Psoas muscle (tissue), 8 donors: ENCODE measurements around the gene SLC15A1. TPM values are rescaled to one million over a fixed set of nuclear protein-coding genes. Genes with fewer than 3 reads are reported as not detected.
"Not testable (repeated sequence)": the region's sequence is repeated elsewhere in the genome, so short reads cannot be mapped to it uniquely, and the experiment has no call there.

Experiments
- ATAC-seq, 4 donors: fragments of 200-7000 bp; cut with Tn5 transposase; one replicate each; pipeline ENCODE4 v1.9.1; 2020; ENCODE audit warnings: moderate library complexity in 3 of 4, mild to moderate bottlenecking in 2 of 4
- DNase-seq, 2 donors: peaks; one replicate each; pipeline ENCODE4 v3.0.0-alpha.2; 2020
- H3K27ac ChIP-seq: fragments of 200-600 bp; one replicate; pipeline ENCODE4 v1.8.0; 2022
- H3K27me3 ChIP-seq, 3 donors: fragments of 200-600 bp in 1 of 3; one replicate each; pipeline versions ENCODE4 v1.6.1 to v1.8.0; 2013 to 2022; ENCODE audit warnings: low read length in 2 of 3, mild to moderate bottlenecking in 2 of 3, moderate library complexity in 1 of 3; ENCODE audit not compliant: insufficient read depth in 3 of 3
- H3K36me3 ChIP-seq, 2 donors: fragments of 200-600 bp in 1 of 2; one replicate each; pipeline versions ENCODE4 v1.6.1 to v1.8.0; 2013 to 2022; ENCODE audit warnings: low read depth in 1 of 2, mild to moderate bottlenecking in 1 of 2, moderate library complexity in 1 of 2; ENCODE audit not compliant: insufficient read depth in 1 of 2
- H3K4me1 ChIP-seq: fragments of 200-600 bp; one replicate; pipeline ENCODE4 v1.8.0; 2022
- H3K4me3 ChIP-seq: fragments of 200-600 bp; one replicate; pipeline ENCODE4 v1.8.0; 2022; ENCODE audit warnings: mild to moderate bottlenecking
- H3K9me3 ChIP-seq: fragments of 200-600 bp; one replicate; pipeline ENCODE4 v1.8.0; 2022
- WGBS, 3 donors: extraction: QIAGEN DNeasy Blood & Tissue Kit; methylation state at CpG; one replicate each; pipeline versions ENCODE4 v1.1.6 to v1.1.7; 2013; 5-methylcytosine and 5-hydroxymethylcytosine counted together
- intact Hi-C, 2 donors: fragments of 100-400 bp; cut with DNase I; formaldehyde crosslinking; loops; one replicate each; pipeline versions ENCODE4 v1.11.0 to v1.14.2; 2022
- polyA plus RNA-seq, 3 donors: library from polyadenylated mRNA; stranded (reverse); fragments of 200-250 nt; gene quantifications; one replicate each; pipeline ENCODE4 v1.2.3, GENCODE V29; 2013
- total RNA-seq, 4 donors: library from RNA; stranded (reverse); fragmentation: NEBNext Ultra II Directional in 2 of 4; extraction: Animal tissue kit (Norgen Biotek cat#: 25700) in 2 of 4; gene quantifications; one replicate each; pipeline versions ENCODE4 v1.2.1 to v1.2.4, GENCODE V29; 2021 to 2023
- TF ChIP-seq, protein P1 (sequence below): fragments of 200-600 bp; IDR thresholded peaks from one replicate; pipeline ENCODE4 v1.8.0; 2022; ENCODE audit warnings: antibody characterized with exemption
- donor health status: healthy with polysubstance abuse.
- donor health status: DM: no; HTN: no; CAD: no; lungs with moderate emphysema.
- donor health status: Bipolar disorder and iron deficiency.
- donor health status: healthy.
- donor health status: DM: yes; HTN: yes; CAD: no.
- donor health status: DM: no; HTN: no; CAD: no.
- donor health status: DM: no; HTN: no; CAD: no.
- donor health status: DM: yes; HTN: yes; CAD: no.

The SLC15A1 gene
- total and polyA plus RNA-seq, 7 donors, result 0.03 to 0.19 (median 0.08) TPM; not detected in 4

DNA sequence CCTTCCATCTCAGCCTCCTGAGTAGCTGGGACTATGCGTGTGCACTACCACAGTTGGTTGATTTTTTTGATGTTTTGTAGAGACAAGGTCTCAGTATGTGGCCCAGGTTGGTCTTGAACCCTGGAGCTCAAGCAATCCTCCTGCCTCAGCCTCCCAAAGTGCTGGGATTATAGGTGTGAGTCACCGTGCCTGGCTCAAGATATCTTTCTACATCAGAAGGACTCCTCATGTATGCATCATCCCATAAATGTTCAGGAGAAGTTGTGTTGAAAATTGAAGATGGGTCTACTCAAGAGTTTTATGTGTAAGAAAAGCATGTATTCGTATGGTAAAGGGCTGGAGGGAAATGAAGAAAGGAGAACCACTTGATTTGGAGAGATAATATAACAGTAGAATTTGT is 103.8 kb downstream of the SLC15A1 start:
- TF ChIP-seq, protein P1, sequence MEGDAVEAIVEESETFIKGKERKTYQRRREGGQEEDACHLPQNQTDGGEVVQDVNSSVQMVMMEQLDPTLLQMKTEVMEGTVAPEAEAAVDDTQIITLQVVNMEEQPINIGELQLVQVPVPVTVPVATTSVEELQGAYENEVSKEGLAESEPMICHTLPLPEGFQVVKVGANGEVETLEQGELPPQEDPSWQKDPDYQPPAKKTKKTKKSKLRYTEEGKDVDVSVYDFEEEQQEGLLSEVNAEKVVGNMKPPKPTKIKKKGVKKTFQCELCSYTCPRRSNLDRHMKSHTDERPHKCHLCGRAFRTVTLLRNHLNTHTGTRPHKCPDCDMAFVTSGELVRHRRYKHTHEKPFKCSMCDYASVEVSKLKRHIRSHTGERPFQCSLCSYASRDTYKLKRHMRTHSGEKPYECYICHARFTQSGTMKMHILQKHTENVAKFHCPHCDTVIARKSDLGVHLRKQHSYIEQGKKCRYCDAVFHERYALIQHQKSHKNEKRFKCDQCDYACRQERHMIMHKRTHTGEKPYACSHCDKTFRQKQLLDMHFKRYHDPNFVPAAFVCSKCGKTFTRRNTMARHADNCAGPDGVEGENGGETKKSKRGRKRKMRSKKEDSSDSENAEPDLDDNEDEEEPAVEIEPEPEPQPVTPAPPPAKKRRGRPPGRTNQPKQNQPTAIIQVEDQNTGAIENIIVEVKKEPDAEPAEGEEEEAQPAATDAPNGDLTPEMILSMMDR, result no peak
- Histone ChIP-seq H3K4me1 (no peaks in the 10 kb centered on the region), H3K4me3 (no peak overlapping the region), H3K36me3 (no peaks in the 10 kb centered on the region), H3K27me3 (peaks cover 0 to 4% (median 0%) of the 10 kb centered on the region in 3 donors), H3K27ac (no peak overlapping the region), H3K9me3 (no peaks in the 10 kb centered on the region)
- intact Hi-C loops, result no loop called here
- WGBS, 3 donors, result 78 to 97% (median 87%) methylated on average over 3 of the region's 3 CpGs
- no peak for DNase-seq
- no peak for ATAC-seq

DNA sequence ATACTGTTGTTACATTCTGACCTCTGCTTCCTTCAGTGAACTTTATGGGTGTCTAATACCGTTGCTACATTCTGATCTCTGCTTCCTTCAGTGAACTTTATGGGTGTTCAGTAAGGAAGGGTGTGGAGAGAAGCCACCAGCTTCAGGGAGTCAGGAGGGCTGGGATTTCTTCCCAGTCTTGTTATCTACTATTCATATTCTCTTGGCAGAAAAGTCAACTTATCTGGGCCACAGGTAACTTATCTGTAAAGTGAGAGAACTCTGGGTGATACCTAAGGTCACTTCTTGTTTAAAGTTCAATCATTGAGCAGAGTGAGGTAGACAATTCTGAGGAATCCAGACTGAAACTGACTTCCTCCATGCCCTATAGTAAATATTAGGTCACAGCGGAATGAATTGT is 104.3 kb downstream of the SLC15A1 start:
- no peaks in the 10 kb centered on the region for H3K36me3 ChIP-seq
- intact Hi-C loops, result no loop called here
- H3K27me3 ChIP-seq, result no peaks in the 10 kb centered on the region
- H3K9me3 ChIP-seq, result no peaks in the 10 kb centered on the region
- H3K27ac ChIP-seq, result no peak overlapping the region
- H3K4me3 ChIP-seq, result no peak overlapping the region
- TF ChIP-seq, protein P1, result no peak
- ATAC-seq (no peak), DNase-seq (no peak)
- no peaks in the 10 kb centered on the region for H3K4me1 ChIP-seq
- WGBS, 3 donors, result 68 to 80% (median 73%) methylated on average over 2 of the region's 2 CpGs

DNA sequence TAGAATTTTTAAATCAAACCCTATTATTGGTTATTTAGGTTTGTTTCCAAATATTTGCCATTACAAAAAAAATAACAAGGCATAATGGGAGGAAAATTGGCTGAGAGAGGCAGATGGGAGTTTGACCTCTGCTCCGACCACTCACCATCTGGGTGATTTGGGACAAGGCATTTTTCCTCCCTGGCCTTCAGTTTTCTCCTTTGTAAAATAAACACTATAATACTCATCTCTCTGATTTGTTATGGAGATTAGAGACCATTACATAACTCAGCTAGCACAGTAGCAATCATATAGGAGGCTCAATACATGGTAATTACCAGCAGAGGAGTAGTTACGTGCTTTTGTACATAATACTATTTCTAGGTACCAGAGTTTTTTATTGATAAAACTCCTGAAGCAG is 105.4 kb downstream of the SLC15A1 start:
- ATAC-seq (no peak), DNase-seq (no peak)
- Histone ChIP-seq H3K36me3 (no peaks in the 10 kb centered on the region), H3K27ac (no peak overlapping the region), H3K9me3 (no peaks in the 10 kb centered on the region), H3K4me1 (no peaks in the 10 kb centered on the region), H3K27me3 (no peaks in the 10 kb centered on the region), H3K4me3 (no peak overlapping the region)
- intact Hi-C loops, result no loop called here
- TF ChIP-seq, protein P1, result no peak
- WGBS, 3 donors, result 97 to 98% (median 97%) methylated on average over 2 of the region's 2 CpGs

DNA sequence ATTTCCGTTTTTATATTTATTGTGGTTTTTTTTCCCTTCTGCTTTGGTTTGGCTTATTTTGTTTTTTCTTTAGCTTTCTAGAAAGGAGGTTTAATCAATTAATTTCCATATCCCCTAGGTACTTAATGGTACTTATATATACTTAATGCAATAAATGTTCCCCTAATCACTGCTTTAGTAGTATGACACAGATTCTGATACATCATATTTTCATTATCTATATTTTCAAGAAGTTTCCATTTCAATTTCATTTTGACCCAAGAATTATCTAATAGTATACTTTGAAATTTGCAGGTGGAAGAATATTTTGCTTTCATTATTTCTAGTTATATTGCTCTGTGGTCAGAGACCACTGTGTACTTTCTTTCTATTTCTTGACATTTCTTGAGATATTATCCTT is 109.0 kb downstream of the SLC15A1 start:
- no peaks in the 10 kb centered on the region for H3K36me3 ChIP-seq
- intact Hi-C loops, result no loop called here
- H3K27me3 ChIP-seq, result no peaks in the 10 kb centered on the region
- WGBS, 3 donors, result 80 to 88% (median 87%) methylated on average over 1 of the region's 1 CpG
- H3K4me3 ChIP-seq, result no peak overlapping the region
- DNase-seq, result no peak
- no peak for ATAC-seq
- no peaks in the 10 kb centered on the region for H3K9me3 ChIP-seq
- no peaks in the 10 kb centered on the region for H3K4me1 ChIP-seq
- no peak overlapping the region for H3K27ac ChIP-seq
- TF ChIP-seq, protein P1, result no peak

DNA sequence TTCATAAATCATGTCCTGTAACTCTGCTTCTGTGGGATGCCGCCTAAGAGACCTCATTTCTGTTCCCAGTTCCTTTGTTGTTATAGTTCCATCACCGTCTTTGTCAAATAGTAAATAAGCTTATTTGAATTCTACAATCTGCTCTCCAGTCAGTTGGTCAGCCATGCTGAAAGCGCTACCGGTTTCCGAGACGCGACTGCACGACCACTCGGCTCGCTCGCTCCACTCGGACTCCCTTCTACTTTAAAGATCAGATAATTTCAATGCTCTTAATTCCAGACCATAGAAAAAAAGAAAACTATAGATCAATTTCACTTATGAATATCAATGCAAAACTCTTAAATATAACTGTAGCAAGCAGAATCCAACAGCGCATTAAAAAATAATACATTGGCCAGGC is 111.4 kb downstream of the SLC15A1 start:
- Histone ChIP-seq H3K4me3 (no peak overlapping the region), H3K4me1 (no peaks in the 10 kb centered on the region), H3K36me3 (no peaks in the 10 kb centered on the region), H3K27me3 (no peaks in the 10 kb centered on the region), H3K27ac (no peak overlapping the region), H3K9me3 (no peaks in the 10 kb centered on the region)
- intact Hi-C loops, result no loop called here
- no peak for ATAC-seq
- DNase-seq, result no peak
- WGBS, 3 donors, result 90 to 93% (median 91%) methylated on average over 13 of the region's 13 CpGs
- TF ChIP-seq, protein P1, result no peak

DNA sequence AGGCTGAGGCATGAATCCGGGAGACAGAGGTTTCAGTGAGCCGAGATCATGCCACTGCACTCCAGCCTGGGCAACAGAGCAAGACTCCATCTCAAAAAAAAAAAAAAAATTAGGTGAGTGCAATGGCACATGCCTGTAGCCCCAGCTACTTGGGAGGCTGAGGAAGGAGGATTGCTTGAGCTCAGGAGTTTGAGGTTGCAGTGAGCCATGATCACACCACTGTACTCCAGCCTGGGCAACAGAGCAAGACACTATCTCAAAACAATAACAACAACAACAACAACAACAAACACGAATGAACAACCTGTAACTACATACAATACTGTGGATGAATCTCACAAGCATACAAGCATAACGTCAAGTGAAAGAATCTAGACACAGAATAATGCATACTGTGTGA is 112.7 kb downstream of the SLC15A1 start:
- H3K4me1 ChIP-seq, H3K4me3 ChIP-seq, intact Hi-C loops, H3K27me3 ChIP-seq, H3K9me3 ChIP-seq, DNase-seq, ATAC-seq, H3K36me3 ChIP-seq, H3K27ac ChIP-seq: not testable (repeated sequence)
- WGBS, 3 donors, result 81 to 92% (median 86%) methylated on average over 4 of the region's 4 CpGs

DNA sequence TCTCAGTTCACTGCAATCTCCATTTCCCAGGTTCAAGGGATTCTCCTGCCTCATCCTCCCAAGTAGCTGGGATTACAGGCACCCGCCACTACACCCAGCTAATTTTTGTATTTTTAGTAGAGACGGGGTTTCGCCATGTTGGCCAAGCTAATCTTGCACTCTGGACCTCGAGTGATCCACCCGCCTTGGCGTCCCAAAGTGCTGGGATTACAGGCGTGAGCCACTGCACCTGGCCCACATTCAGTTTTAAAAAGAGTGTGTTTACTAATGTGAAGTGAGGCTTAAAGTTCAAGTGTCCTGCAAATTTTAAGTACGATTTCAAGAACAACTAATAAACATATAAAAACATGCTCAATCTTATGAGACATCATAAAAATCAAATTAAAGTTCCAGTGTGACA is 114.1 kb downstream of the SLC15A1 start:
- H3K9me3 ChIP-seq, intact Hi-C loops, H3K4me1 ChIP-seq, H3K27ac ChIP-seq, ATAC-seq, DNase-seq, H3K4me3 ChIP-seq, H3K36me3 ChIP-seq, H3K27me3 ChIP-seq: not testable (repeated sequence)
- WGBS, 3 donors, result 81 to 87% (median 87%) methylated on average over 8 of the region's 8 CpGs
